ENCODE measurements around the gene MLX.
"Not testable (repeated sequence)": the region's sequence is repeated elsewhere in the genome, so short reads cannot be mapped to it uniquely, and the experiment has no call there.

Gene MLX

GRCh38 chr17:42555122-42555622, 11.7 kb upstream of the MLX start:
- no peak for DNase-seq (ENCODE audit: low spot score)

DNA sequence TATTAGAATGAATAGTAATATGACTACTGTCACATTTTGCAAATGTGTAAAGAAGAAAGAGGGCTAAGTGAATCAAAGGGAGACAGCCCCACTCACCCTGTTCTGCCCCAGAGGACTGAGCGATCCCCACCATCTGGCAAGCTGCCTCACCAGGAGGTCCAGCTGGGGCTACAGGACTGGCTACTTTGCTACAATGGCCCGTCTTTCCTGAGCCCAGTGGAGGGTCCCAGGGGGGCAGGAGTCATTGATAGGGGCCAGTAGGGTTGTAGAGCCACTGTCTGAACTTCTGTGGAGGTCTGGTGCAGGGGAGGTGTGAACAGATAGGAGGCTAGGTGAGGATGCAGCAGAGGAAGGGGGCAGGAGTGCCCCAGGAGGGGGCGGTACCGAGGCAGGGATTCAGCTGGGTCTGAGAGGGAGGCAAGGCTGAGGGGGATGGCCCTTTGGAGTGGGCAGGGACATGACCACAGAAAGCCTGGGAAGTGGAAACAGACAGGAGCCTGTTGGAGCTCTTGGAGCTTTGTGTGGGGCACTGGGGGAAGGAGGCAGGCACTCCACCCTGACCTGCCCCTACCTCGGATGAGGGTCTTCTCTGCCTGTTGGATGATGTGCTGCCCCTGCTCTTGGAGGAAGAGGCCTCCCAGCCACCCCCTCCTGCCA, 10.8 kb upstream of the MLX start:
- DNase-seq (ENCODE audit: low spot score): not testable (repeated sequence)

GRCh38 chr17:42559075-42559474, 7.8 kb upstream of the MLX start:
- no peak for DNase-seq (ENCODE audit: low spot score)

- DNase-seq (ENCODE audit: low spot score): no peak
Measured at GRCh38 chr17:42560246-42560645, 6.7 kb upstream of the MLX start.

- DNase-seq (ENCODE audit: low spot score): peak; percentile 99
Measured at GRCh38 chr17:42561897-42562387, 5.0 kb upstream of the MLX start, which contains the start of gene COASY. Gene COASY, plus strand, starts transcription at chr17:42562148. Its CDS starts 475 bp downstream, at chr17:42562623.

GRCh38 chr17:42562388-42563142, 4.3 kb upstream of the MLX start:
- no peak for DNase-seq (ENCODE audit: low spot score)

GRCh38 chr17:42563143-42563509, 3.8 kb upstream of the MLX start:
- DNase-seq (ENCODE audit: low spot score): no peak

GRCh38 chr17:42563543-42563942, 3.4 kb upstream of the MLX start:
- DNase-seq (ENCODE audit: low spot score): no peak

DNA sequence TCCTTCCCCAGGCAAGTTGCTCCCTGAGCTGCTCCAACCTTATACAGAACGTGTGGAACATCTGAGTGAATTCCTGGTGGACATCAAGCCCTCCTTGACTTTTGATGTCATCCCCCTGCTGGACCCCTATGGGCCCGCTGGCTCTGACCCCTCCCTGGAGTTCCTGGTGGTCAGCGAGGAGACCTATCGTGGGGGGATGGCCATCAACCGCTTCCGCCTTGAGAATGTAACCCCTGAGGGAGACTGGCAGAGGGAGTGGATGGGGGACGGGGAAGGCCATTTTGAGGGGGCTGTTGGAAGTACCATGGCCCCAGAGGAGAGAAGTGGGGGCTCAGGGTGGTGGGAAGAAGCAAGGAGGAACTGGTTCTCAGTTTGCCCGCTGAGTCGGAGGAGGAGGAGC, 3.0 kb upstream of the MLX start:
- DNase-seq (ENCODE audit: low spot score): no peak

GRCh38 chr17:42564815-42565522, 1.9 kb upstream of the MLX start:
- DNase-seq (ENCODE audit: low spot score): no peak

DNA sequence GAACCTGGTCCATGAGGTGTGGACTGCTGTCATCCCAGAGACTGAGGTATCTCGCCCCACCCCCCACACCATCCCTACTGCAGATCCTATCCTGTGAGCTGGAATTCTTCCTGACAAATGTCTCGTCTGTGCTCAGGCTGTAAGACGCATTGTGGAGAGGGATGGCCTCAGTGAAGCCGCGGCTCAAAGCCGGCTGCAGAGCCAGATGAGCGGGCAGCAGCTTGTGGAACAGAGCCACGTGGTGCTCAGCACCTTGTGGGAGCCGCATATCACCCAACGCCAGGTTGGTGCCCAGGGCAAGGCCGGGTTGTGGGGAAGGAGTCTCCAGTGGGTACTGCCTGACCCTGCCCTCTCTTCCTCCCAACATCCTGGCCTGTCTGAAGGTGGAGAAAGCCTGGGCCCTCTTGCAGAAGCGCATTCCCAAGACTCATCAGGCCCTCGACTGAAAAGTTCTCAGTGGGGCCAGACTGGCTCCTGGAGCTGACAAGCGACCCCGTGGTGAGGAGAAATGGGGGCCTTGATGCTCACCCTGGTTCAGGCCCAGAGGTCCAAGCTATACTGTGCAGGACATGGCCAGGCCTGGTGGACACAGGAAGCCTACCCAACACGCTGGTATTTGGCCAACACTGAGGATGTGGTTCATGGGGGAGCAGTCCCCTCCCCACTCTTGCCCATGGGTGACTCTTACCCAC, 1.2 kb upstream of the MLX start:
- DNase-seq (ENCODE audit: low spot score): no peak

GRCh38 chr17:42566215-42566882, 551 bp upstream of the MLX start:
- no peak for DNase-seq (ENCODE audit: low spot score)

DNA sequence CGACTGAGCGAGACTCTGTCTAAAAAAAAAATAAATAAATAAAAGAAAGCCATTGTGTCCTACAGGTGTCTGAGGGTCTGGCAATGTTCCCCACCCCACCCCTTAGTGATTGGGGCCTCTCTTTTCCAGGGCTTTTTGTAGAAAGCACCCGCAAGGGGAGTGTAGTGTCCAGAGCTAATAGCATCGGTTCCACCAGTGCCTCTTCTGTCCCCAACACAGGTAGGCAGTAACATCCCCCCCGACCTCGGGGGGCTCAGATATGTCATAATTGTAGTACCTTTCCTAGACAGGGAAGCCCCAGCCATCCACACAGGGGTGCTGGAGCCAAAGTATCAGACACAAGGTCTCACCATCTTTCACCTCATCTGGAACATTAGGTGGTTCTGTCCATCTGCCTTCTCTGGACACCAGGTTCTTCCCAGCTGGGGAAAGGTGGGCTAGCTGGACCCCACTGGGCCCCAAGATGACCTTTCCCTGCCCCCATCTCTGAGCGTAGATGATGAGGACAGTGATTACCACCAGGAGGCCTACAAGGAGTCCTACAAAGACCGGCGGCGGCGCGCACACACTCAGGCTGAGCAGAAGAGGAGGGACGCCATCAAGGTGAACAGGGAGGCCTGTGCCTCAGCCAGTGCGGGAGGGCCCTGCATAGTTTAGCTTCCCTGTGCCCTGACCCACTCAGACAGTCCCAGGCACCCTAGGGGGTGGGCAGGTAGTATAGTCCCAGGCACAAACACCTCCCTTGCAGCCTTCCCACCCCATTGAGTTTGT, 1.6 kb downstream of the MLX start:
- DNase-seq (ENCODE audit: low spot score): no peak

- DNase-seq (ENCODE audit: low spot score): no peak
Measured at GRCh38 chr17:42571435-42572225, 4.7 kb downstream of the MLX start.

GRCh38 chr17:42573095-42573494, 6.2 kb downstream of the MLX start:
- no peak for DNase-seq (ENCODE audit: low spot score)

DNA sequence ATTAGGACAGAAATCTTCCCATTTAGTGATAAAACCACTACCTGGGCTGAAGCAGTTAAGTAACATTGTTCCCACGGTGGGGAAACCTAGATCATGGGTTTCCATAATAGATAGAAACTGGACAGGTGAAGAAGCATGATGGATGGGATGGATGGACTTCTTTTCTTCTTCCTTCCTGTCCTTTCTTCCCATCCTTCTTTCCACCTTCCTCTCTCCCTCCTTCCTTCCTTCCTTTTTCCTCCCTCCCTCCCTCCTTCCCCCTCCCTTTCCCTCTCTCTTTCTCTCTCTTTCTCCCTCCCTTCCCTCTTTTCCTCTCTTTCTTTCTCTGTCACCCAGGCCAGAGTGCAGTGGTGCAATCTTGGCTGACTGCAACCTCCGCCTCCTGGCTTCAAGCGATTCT, 7.6 kb downstream of the MLX start:
- no peak for DNase-seq (ENCODE audit: low spot score)

GRCh38 chr17:42577140-42577531, 10.2 kb downstream of the MLX start:
- no peak for DNase-seq (ENCODE audit: low spot score)

DNA sequence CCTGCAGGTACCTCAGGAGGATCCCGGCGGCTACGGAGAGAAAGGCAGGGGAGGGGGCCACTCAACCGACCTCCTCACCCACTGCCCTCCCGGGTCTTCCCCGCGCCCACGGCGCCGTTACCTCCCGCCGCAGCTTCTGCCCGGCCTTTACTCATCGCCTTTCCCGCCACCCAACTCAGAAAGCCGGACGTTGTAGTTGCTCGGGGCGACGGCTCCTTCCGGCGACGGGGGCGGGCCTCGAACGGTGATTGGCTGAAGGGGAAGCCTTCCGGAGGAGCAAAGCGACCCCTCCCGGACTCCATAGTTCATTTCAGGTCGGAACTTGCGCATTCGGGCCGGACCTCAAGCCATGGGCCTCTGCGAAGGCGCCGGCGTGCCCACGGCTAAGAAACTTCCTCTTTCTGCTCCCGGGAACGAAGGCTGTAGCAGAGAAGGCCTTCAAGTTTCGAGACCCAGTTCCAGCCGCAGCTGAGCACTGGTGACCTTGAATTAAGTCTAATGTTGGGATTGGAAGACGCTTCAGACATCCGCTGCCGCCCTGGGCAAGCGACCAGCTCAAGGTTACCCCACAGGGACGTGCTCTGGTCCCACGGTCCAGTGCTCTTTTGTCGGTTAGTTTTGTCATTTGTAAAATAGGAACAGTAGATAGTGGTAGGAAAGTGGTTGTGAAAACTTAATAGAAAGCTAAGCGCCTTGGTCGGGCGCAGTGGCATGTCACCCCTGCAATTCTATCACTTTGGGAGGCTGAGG, 10.8 kb downstream of the MLX start, which contains the start of gene PSMC3IP:
Gene PSMC3IP (minus strand): TSS at position 198 of the 750 bp plus-strand sequence. CDS start 43 bp downstream, at position 155.
- peak; percentile 99 for DNase-seq (ENCODE audit: low spot score)

DNA sequence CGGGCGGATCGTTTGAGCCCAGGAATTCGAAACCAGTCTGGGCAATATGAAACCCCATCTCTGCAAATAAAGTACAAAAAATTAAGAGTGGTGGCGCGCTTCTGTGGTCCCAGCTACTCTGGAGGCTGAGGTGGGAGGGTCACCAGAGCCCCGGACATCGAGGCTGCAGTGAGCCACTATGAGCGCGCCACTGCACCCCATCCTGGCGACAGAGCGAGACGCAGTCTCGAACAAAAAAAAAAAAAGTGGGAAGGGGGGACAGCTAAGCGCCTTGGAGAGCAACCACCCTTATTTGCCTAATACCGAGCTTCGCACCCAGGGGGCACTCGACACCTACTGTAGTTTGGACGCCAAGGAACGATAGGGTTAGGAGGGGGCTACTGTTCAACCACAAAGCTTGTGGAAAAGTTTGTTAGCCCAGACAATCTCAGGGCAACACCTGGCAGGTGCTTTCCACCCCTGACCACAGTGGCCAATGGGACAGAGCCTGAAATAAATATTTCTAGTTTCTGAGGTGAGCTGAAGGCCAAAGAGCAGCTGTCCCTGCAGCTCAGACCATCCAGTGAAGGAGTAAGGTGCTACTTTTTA, 11.5 kb downstream of the MLX start:
- peak; percentile 81 for DNase-seq (ENCODE audit: low spot score)
